Measurements from ENCODE around the gene DGKH. TPM values are rescaled to one million over a fixed set of nuclear protein-coding genes. Genes with fewer than 3 reads are reported as not detected.

Gene DGKH
- total RNA-seq, 2 experiments from 2014 or later, result 15.2 to 15.8 TPM

DNA sequence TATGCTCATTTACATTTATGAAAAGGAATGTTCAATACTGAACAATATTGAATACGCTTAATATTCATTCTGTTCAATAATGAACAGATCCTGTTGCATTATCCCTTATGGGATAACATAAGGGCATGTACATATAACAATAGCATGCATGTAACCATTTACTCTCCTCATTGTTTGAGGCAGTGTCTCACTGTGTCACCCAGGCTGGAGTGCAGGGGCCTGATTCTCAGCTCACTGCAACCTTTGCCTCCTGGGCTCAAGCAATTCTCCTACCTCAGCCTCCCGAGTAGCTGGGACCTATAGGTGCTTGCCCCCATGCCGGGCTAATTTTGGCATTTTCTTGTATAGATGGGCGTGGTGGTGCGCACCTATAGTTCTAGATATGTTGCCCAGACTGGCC, 4.8 kb upstream of the DGKH start:
- DNase-seq (no peak), ATAC-seq (no peak)
- CTCF ChIA-PET, result interaction anchor here (1.9 kb wide), 1 partner anchor 136 kb away, joined by 4 read pairs; no protein-coding TSS in a partner anchor
- peaks cover 10% of the 10 kb centered on the region for H3K36me3 Mint-ChIP-seq (ENCODE audit: low read depth)
- intact Hi-C loops (cut with micrococcal nuclease), result loop anchor here (5.0 kb wide), 1 partner anchor 126 kb away; no protein-coding TSS in a partner anchor
- TF ChIP-seq CTCF (IDR thresholded peaks at IDR 0.05), result no peak
- POLR2A ChIA-PET, result no interaction called here
- no peak overlapping the region for H3K27ac Mint-ChIP-seq
- peaks cover 4% of the 10 kb centered on the region for H3K27me3 Mint-ChIP-seq
- no peaks in the 10 kb centered on the region for H3K9me3 Mint-ChIP-seq
- peaks cover 39% of the 10 kb centered on the region for H3K4me1 Mint-ChIP-seq (ENCODE audit: low read depth)
- H3K4me3 Mint-ChIP-seq, result no peak overlapping the region

DNA sequence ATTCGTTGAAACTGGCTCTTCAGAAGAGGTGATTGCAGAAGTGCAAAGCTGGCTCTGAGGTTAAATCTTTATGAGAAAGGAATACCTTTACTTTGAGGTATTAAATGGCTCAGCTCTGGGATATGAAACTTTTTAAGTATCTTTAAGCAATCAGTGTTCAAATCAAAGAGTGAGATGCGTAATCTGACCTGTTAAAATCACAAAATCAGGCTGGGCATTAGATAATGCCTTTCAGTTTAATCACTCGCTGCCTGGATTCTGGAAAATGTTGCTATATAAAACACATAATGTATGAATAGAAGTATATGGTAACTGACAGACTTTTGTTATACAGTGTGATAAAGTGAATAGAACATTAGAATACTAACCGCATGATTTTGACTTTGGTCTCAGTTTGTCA, 2.0 kb upstream of the DGKH start:
- DNase-seq (no peak), ATAC-seq (no peak)
- peaks cover 13% of the 10 kb centered on the region for H3K36me3 Mint-ChIP-seq (ENCODE audit: low read depth)
- peaks cover 40% of the 10 kb centered on the region for H3K4me1 Mint-ChIP-seq (ENCODE audit: low read depth)
- no peak for TF ChIP-seq CTCF (IDR thresholded peaks at IDR 0.05)
- intact Hi-C loops (cut with micrococcal nuclease), result no loop called here
- H3K27me3 Mint-ChIP-seq, result peaks cover 1% of the 10 kb centered on the region
- ChIA-PET CTCF (interaction anchor here (1.0 to 1.1 kb wide), 2 partner anchors 15 to 83 kb away, joined by 3 read pairs; no protein-coding TSS in a partner anchor), POLR2A (interaction anchor here (1.0 to 1.9 kb wide), 2 partner anchors 9 to 130 kb away, joined by 4 to 9 read pairs; no protein-coding TSS in a partner anchor)
- no peaks in the 10 kb centered on the region for H3K9me3 Mint-ChIP-seq
- H3K4me3 Mint-ChIP-seq, result no peak overlapping the region
- no peak overlapping the region for H3K27ac Mint-ChIP-seq

DNA sequence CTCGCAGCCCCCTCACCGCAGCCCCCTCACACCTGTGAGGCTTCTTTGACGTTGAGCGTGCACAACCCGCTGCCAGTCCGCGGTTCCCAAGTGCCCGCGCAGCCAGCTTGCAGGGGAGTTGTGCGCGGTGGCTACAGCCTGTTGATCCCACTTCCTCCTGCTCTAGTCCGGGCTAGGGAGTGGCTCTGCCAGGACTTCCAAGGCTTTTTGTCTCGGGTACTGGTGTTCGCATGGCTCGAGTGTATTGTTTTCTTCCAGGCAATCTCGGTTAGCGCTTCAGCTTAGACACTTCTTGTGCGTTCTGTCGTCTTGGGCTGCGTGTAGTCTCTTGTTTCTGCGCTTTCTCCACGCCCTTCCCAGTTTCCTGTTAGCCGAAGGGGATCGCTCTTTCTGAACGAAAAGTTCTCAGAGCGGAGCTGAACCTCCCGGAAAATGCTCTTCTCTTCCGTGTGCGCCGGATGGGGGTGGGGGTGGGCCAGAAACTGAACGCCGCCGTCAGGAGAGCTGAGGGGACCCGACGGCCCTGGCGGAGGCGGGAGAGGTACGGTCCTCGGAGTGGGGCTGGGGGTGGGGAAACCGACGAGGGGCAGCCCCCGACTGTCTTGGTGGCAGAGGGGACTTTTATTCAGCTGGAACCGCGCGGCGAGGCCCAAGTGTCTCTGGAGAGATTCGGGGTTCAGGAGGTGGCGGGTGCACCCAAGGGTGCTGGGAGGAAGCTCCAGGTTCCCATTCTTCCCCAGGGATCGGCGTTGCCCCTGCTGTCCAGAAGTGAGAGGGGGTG, 697 bp upstream of the DGKH start:
- ChIA-PET CTCF (interaction anchor here (0.8 to 1.7 kb wide), 3 partner anchors 70 to 132 kb away, joined by 3 to 5 read pairs (median 3); no protein-coding TSS in a partner anchor), POLR2A (interaction anchor here (1.1 to 1.9 kb wide), 6 partner anchors 9 to 583 kb away, joined by 4 to 9 read pairs (median 5); partner anchors contain the start of gene VWA8)
- Mint-ChIP-seq H3K4me3 (peak overlapping the region; percentile 76), H3K9me3 (no peaks in the 10 kb centered on the region), H3K4me1 (ENCODE audit: low read depth) (peaks cover 36% of the 10 kb centered on the region), H3K27me3 (peaks cover 1% of the 10 kb centered on the region), H3K36me3 (ENCODE audit: low read depth) (peaks cover 16% of the 10 kb centered on the region), H3K27ac (peak overlapping the region; percentile 85)
- DNase-seq, result peak; percentile 66
- ATAC-seq, result peak; percentile 52
- no peak for TF ChIP-seq CTCF (IDR thresholded peaks at IDR 0.05)
- intact Hi-C loops (cut with micrococcal nuclease), result no loop called here

DNA sequence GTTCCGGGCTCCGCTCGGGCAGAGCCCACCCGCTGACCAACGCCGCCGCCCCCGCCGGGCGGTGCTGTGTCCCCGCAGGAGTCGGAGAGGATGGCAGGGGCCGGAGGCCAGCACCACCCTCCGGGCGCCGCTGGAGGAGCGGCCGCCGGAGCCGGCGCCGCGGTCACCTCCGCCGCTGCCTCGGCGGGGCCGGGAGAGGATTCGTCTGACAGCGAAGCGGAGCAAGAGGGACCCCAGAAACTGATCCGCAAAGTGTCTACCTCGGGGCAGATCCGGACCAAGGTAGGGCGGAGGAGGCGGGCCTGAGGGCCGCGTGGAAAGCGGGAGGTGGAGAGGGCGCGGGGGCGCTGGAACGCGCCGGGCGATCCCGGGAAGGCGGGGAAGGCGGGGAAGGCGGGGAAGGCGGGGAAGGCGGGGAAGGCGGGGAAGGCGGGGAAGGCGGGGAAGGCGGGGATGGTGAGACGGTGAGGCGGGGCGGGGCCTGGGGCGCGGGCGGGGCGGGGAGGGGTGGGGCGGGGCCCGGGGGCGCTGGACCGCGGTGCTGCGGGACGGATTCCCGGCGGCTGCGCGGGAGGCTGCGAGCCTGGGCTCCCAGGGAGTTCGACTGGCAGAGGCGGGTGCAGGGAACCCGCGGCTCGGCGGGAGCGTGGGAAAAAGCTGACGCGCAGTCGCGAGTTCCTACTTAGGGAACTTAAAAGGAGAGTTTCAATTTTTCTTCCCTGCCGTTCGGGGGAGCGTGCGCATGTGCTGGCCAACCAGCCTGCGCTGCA, 421 bp downstream of the DGKH start:
- Mint-ChIP-seq H3K27me3 (peaks cover 1% of the 10 kb centered on the region), H3K9me3 (no peaks in the 10 kb centered on the region), H3K36me3 (ENCODE audit: low read depth) (peaks cover 19% of the 10 kb centered on the region), H3K4me3 (peak overlapping the region; percentile 76), H3K27ac (peak overlapping the region; percentile 87), H3K4me1 (ENCODE audit: low read depth) (peaks cover 36% of the 10 kb centered on the region)
- DNase-seq (peak; percentile 59), ATAC-seq (peak; percentile 62)
- CTCF ChIA-PET, result interaction anchor here (1.7 kb wide), 1 partner anchor 133 kb away, joined by 5 read pairs; no protein-coding TSS in a partner anchor
- intact Hi-C loops (cut with micrococcal nuclease), result no loop called here
- POLR2A ChIA-PET, result interaction anchor here (1.0 to 1.9 kb wide), 7 partner anchors 8 to 584 kb away, joined by 3 to 9 read pairs (median 5); partner anchors contain the start of gene VWA8
- no peak for TF ChIP-seq CTCF (IDR thresholded peaks at IDR 0.05)
